B cell (primary cell): ENCODE results near the gene DHX40.

Experiments
- EZH2 ChIP-seq: IDR thresholded peaks from 2 replicates; pipeline ENCODE4 v1.6.1; 2012; ENCODE audit warnings: borderline replicate concordance, low read depth, mild to moderate bottlenecking, moderate library complexity, low read length; ENCODE audit not compliant: insufficient read depth, poor library complexity, severe bottlenecking
- TF ChIP-seq, protein P1 (sequence below): fragments of 200-600 bp; IDR thresholded peaks from one replicate; pipeline ENCODE4 v1.8.0; 2022; ENCODE audit warnings: antibody characterized with exemption, mild to moderate bottlenecking

DNA sequence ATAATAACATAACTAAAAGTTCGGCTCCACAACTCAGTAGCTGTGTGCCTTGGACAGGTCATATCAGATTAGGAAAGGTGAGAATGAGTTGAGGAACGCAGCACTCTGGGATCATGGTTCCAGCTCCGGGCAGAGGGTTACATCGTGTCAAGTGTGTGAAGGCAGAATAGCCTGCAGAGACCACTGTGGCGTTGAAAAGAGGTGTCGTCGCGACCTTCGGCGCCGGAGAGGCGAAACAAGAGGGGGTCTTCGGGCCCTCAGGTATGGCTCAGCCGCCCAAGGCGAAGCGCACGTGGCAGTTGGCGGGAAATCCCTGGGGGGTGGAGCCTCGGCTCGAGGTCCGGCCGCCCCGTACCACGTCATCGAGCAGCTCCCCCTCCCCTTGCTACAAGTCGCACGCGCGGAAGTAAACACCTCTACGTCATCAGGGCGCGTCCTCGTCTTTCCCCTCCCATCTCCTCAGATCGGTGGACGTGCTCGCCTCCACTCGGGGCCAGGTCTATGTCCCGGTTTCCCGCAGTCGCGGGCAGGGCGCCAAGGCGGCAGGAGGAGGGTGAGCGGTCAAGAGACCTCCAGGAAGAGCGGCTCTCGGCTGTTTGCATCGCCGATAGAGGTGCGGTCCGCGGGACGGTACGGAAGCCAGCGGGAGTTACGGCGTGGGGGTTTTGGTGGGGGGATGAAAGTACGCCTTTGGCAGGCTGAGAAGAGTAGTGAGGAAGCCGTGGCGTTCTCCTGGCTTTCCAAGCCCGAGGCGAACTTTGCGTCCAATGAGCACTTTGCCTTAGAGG is at the start of gene DHX40:
- TF ChIP-seq, protein P1, sequence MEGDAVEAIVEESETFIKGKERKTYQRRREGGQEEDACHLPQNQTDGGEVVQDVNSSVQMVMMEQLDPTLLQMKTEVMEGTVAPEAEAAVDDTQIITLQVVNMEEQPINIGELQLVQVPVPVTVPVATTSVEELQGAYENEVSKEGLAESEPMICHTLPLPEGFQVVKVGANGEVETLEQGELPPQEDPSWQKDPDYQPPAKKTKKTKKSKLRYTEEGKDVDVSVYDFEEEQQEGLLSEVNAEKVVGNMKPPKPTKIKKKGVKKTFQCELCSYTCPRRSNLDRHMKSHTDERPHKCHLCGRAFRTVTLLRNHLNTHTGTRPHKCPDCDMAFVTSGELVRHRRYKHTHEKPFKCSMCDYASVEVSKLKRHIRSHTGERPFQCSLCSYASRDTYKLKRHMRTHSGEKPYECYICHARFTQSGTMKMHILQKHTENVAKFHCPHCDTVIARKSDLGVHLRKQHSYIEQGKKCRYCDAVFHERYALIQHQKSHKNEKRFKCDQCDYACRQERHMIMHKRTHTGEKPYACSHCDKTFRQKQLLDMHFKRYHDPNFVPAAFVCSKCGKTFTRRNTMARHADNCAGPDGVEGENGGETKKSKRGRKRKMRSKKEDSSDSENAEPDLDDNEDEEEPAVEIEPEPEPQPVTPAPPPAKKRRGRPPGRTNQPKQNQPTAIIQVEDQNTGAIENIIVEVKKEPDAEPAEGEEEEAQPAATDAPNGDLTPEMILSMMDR: no peak
- no peak for TF ChIP-seq EZH2
